Stimulated activated CD8-positive, alpha-beta memory T cell treated with anti-CD3 and anti-CD28 coated beads, Interleukin-7, amount 100 ng/mL, for 48 hours (primary cell): ENCODE results near the gene DNAJB12.
"Not testable (repeated sequence)": the region's sequence is repeated elsewhere in the genome, so short reads cannot be mapped to it uniquely, and the experiment has no call there.

Experiments used
- DNase-seq, 2 donors: peaks; one replicate each; pipeline ENCODE4 v3.0.0-alpha.2; 2020; ENCODE audit warnings: low read depth in 1 of 2; ENCODE audit errors: extremely low read depth in 1 of 2

Gene DNAJB12

DNA sequence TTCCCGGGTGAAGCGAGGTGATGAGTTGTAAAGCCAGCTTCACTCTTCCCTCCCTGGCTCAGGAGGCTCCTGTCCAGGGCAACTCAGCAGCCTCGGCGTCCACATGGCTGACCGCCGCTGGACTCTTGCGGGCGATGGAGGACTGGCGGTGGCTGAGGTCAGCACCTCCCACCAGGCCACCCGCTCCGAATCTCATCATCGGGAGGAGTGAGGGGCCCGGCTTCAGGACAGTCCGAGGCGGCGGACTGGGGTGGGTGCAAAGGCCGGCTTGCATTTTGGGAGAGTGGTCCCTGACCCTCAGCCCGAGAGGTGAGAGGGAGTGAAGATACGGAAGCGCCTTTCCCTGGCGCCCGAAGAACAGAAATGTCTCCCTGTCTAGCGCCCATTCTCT is 759 bp downstream of the DNAJB12 start:
- DNase-seq, result no peak

DNA sequence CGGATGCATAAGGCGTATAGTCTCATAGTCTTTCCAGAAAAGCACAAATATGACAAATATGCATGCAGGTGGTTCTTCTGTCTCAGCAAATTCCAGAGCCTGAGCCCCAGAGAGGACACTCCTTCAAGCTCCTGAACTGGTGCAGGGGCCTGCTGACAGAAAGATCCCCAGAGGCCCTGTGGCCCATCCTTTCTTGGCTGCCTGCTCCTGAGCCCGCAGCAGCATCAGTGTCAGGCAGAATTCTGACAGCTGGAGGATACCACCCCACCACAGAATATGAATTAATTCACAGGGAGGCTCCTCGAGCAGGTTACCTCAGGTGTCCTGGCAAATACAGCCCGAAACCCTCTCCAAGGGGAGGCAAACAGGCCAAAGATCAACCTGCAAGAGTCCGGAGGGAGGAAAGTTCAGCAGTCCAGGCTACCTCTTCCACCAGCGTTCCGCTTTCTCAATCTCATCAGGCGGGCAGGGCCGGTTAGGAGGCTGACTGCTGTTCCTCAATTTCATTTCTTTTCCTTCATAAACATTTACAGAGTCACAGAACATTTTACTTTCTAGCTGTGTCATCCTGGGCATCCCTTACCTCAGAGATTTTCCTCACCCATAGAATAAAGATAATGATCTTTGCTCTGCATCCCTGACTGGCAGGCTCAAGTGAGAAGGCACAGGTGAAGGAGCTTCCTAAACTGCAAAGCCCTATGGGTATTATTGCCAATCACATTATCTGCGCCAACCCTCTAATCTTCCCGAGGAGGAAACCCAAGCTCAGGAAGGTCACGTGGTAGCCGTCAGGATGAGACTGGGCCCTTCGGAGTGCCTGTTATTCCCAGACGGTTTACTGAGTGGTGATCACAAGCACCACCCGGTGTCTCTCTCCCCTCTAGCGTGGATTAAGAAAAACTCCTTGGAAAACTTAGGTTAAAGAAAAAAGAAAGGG is 1.4 kb downstream of the DNAJB12 start:
- DNase-seq, result no peak

DNA sequence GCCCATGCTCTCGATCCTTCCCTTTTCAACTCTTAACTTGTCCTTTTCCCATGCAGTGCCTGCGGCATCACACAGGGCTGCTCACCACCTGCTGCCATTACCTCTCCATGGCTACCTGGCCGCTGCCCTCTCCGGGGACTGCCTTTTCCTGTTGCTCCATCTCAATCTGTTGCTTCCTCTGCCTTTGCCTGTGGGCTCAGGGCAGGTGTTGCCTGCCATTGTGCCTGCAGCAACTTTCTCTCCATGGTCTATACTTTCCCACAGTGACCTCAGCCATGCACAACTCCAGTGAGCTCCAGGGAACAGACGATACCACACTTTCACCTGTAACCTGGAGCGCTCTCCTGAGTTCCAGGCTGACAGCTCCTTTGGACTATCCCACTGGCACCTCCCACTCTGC is 3.2 kb downstream of the DNAJB12 start:
- no peak for DNase-seq

DNA sequence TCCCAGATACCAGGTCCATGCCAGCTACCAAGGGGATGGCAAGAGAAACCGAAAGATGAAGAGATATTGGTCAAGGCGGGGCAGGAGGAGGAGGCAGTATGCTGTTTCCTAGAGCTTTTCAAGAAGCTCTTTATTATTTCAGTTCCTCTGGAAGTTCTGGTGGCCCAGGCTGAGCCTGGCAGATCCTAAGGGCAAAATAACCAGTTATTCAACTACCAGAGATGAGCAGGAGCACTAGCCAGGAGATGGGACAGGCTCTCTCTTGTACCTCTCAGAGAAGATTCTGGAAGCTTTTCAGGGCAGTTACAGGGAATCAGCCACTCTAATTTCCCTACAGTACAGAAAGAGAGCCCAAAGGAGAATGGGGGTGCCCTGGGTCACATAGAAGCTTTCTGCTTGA is 5.3 kb downstream of the DNAJB12 start:
- no peak for DNase-seq

DNA sequence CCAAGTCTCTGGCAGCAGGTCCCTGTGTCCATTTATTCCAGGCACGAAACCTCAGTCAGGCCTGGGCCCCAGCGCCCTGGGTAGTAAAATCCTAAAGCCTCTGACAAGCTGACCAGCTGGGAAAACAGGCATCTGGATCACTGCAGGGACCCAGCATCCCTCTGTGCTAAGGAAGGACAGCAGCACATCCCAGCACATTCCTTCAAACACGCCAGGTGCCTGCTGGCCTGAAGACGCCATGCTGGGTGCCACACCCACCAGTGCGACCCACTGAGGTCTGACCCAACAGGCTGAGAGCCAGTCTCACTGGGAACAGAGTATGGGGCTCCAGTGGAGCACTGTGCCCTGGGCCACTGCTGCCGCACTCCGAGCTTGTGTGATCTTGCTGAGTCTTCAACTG is 6.4 kb downstream of the DNAJB12 start:
- DNase-seq, result no peak

DNA sequence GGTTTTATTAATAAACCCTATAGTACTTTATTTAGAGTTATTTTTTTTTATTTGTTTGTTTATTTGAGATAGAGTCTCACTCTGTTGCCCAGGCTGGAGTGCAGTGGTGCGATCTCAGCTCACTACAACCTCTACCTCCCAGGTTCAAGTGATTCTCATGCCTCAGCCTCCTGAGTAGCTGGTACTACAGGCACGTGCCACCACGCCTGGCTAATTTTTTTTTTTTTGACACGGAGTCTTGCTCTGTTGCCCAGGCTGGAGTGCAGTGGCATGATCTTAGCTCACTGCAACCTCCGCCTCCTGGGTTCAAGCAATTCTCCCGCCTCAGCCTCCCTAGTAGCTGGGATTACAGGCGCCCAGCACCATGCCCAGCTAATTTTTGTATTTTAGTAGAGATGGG is 8.6 kb downstream of the DNAJB12 start:
- not testable (repeated sequence) for DNase-seq

DNA sequence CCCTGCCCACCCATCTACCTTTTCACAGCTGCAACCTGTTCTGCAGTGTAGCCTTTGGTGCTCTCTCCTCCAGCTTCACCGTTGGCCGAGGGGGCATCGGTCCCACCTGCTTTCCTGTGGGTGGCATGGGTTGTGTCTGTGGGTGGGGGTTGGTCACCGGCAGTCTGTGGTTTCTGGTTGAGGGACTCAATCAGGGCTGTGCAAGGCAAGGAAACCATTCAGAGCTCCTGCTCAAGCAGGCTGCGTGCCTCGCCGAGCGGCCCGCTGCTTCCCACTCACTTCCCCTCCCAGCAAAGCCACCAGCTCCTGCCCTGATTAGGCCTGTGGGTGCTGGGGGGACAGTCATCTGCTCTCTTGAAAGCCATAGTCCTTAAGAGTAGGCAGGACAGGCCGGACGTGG is 9.8 kb downstream of the DNAJB12 start:
- DNase-seq, result no peak

DNA sequence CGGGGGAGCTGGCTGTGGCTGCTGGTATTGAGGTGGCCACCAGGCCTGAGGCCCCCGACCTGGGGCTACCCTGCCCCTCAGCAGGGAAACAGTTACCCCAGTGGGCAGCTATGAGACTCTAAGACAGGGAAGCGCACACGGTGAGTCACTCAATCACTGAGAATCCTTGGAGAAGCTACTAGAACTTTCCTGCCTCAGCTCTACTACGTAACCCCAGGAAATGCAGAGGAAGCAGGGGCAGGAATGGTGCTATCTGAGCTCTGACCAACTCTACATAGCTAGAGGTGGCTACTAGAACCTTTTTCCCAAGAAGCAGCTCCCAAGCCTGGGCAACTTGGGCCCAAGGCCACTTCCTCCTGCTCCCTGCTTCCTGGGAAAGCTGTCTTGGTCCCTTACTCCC is 11.8 kb downstream of the DNAJB12 start:
- DNase-seq, result no peak

DNA sequence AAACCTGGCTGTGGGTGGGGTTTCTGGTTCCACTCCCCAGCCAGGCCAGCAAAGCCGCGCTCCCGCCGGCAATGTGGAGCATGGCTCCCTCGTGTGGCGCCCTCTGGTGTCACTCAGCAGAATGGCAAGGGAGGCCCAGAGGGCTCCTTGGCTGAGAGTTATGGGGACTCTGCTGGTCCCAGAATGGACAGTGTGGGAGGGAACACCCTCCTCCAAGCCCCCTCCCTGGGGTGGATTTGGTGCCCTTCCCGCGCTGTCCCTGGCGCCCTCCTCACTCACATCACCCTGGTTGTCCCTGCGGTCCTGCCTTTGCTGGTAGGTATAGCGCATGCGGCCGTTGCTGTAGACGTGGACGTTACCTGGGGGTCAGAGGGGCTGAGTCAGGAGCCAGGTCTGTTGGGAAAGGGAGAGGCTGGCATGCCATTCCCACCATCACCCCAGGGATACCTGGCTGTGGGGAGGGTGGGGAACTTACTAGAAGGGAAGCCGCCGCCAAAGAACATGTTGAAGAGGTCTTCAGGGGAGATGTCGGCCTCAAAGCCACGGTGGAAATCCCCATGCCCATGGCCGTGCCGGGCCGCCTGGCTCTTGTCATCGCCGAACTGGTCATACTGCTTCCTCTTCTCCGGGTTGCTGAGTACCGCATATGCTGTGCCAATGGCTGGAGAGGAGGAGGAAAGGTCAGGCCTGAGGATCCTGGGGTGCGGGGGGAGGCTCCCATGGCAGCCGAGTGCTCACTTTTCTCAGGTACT is 14.0 kb downstream of the DNAJB12 start:
- DNase-seq, result no peak

DNA sequence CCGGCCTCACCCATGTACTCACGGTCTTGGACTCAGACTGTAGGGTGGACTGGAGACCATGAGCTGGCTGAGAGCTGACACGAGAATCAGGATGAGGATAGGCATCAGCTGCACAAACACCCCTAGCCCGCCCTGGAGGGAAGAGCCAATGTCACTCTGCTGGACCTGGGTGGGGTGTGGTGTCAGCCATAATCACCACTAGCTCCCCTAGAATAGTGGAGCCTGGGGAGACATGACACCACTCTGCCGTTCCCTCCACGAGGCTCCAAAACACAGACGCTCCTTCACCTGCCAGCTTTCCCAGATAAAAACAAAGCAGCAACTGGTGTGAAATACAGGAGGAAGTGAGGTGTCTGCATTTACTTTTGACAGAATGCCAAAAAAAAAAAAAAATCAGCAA is 16.5 kb downstream of the DNAJB12 start:
- no peak for DNase-seq

DNA sequence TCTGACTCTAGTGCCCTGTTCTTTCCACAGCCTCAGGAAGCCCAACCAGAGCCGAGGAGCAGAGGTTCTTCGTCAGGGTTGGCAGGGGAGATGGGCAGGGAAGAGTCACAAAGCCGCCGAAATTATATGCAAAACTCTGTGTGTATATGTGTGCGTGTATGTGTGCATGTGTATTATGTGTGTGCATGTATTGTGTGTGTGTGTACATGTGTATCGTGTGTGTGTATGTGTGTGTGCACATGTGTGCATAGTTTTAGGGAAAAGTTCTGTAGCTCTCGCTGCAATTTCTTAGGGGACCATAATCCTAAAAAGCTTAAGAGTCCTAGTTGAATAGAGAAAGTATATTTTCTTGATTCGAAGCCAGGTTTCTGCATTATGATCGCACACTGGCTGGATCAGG is 17.0 kb downstream of the DNAJB12 start:
- DNase-seq, result no peak

DNA sequence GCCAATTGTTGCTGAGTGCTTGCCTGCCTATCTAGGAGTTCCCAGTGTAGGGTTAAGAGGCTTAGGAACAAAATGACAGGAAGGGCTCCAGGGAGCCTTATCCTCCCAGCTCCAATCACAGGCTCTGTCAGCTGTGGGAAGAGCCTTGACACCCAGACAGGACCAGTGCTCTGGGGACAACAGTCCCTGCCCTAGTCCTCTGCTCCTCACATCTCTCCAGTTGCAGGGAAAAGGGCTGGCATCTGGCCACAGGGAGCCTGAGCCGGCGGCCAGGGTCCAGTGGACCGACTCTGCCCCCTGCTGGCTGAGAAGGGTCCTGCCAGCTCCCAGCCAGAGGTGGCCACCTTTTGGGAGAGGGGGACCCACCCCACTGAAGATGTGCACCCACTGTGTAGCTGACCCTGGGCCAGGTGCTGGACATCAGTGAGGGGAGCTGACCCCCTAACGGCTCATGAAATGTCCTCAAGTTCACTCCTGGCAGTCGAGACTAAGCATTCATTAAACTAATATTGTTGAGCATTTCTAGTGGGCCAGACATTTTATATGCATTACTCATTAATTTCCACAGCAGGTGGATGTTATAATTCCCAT is 17.6 kb downstream of the DNAJB12 start:
- no peak for DNase-seq

DNA sequence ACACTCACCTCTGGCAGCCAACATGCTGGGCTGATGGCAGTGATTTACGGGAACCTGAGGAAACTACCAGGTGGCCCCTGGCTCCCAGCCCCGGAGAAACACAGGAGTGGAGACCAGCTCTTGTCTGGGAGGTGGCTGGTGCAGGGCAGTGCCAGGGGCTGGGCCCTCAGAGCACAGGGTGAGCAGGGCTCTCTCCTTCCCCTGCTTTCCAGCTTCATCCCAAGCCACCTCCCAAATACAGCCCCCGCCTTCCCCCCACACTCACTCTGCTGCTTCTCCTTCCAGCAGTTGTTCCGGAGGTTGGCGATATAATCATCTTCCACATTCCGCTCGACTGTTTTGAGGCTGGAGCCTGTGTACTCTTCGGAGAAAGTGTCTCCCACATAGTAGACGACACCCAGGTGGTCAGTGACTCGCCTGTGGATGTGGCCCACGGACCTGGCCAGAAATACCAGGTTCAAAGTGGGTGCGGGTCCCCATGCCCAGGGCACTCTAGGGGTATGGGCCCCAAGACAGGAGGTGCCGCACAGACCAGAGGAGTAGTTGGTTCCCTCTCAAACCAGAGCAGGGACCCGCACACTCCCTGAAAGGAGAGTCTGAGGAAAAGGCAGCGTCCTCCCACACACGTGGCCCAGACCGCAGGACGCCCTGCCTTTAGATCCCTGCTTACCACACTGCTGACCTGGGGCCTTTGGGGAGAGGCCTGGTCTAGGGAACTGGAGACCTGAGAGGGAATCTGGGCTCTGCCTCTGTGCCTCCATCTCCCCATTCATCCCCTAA is 18.3 kb downstream of the DNAJB12 start:
- no peak for DNase-seq

DNA sequence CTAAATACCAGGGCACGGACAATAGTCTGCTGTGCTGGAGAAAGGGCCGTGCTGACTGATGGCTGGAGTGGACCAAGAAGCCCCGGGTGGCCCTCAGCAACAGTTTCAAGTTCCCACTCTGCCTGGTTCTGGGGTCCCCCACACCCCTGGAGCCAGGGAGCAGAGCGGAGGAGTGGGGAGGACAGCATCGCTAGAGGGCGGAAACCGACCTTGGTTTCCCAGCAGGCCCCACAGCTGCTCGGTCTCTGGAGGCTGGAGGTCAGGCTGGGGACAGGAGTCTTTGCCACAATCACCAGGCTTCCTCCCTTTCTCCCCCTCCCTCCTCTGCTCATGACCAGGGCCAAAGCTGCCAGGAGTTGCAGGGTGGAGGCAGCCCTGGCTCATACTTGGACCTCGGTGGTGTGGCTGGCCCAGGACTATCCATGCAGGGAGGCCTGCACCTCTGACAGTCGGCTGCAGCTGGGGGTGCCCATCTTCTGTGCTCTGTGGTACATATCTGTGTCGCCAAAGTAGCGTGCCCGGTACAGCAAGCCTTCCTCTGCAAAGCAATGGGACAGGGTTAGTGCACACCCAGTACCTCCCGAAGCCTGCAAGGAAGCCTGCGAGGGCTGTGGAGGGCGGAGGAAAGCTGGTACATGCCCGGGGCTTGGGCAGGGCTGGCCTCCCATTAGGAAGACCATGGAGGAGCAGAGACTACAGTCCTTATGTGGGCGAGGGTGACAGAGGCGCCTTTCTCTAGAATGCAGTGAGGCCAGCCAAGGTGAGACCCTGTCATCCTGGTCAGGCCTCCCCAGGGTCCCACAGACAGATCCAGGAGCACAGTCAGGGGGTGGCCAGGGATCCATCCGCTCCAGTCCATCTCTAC is 19.1 kb downstream of the DNAJB12 start:
- no peak for DNase-seq

DNA sequence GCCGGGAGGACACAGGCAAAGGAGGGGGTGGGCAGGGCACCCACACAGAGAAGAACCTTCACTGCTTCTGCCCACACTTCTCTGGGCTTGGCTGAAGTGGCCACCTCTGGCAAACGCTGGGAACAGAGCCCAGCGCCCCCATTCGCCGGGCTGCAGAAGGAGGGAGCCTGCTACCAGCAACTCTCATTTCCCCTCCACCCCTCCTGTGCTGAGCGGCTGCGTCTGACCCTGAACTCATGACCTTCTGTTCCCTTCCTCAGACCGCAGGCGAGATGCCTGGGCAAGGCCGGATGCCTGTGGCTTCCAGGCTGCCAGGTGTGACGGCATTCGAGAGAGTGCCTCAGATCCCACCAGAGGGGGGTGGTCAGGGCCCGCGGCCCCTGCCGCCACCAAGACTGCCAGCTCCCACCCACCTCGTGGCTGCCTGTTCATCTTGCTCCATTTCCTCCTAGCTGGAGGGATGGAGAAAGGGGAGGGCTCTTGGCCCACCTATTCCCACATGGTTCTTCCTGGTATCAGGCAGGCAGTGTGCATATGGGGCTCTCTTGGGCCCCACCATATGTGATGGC is 19.8 kb downstream of the DNAJB12 start:
- DNase-seq, result peak; percentile 82 to 96

DNA sequence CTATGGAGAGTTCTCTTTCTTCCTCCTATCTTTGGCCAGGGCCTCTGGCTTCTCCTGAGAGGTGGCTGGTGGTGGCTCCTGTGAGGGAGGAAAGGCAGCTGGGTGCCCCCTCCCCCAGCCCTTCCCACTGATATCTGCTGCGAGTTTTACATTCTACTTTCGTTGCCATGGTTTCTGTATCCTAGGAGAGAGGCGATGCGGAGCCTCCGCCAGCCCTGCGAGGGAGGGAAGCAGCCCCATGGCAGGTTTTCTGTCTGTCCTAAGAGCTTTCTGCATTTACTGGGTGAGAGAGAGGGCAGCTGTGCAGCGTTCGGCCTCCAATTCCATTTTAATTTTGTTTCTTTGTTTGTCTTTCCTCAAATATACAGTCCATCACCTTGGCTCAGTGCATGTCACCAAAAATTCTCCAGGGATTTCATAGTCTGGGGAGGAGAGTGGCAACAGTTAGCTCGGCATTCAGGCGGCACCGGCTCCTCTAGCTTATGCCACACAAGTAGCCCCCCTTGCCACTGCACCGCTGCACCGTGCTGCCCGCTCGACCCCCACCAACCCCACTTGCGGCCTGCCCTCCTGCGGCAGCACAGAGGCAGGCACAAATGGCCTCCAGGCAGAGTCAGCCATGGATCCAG is 20.4 kb downstream of the DNAJB12 start:
- DNase-seq, result no peak

DNA sequence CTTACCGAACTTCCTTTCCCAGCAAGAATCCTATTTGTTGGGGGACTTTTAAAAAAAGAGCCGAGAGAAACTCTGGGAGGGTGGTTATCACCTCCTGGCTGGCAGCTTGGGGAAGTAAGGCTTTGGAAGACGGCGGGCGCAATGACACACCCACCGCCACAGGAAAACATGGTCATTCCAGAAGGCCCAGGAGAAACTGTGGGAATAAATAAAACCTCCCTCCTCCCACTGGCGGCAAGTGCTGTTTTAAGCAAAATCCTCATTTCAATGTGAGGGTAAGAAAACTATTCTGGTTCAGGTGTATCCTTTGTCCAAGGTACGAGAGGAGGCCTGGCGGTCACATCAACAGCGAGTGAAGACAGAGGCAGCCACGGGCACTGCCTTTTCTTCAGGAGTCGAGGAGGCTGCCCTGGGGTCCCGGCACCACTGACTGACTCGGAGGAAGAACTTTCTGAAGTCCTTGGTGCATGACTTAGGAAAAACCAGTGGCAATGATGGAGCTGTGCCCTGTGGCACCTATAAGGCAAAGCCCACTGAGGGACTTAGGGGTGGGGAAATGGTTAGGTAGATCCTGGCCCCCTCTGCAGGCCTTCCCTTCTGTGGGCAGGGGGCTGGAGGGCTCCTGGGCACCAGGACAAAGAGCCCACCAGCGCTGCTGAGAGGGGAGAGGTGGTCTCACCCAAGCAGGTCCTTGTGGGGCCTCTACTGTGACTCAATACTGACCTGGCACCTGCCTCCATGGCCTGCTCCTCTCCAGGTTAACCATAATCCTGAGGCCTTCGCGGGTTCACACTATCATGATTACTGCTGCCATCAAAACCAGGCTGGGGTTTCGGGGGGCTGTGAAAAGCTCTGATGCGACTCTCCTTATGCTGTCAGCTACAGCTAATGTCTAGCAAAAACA is 21.4 kb downstream of the DNAJB12 start:
- DNase-seq, result peak in 1 of 2 donors; percentile 75

DNA sequence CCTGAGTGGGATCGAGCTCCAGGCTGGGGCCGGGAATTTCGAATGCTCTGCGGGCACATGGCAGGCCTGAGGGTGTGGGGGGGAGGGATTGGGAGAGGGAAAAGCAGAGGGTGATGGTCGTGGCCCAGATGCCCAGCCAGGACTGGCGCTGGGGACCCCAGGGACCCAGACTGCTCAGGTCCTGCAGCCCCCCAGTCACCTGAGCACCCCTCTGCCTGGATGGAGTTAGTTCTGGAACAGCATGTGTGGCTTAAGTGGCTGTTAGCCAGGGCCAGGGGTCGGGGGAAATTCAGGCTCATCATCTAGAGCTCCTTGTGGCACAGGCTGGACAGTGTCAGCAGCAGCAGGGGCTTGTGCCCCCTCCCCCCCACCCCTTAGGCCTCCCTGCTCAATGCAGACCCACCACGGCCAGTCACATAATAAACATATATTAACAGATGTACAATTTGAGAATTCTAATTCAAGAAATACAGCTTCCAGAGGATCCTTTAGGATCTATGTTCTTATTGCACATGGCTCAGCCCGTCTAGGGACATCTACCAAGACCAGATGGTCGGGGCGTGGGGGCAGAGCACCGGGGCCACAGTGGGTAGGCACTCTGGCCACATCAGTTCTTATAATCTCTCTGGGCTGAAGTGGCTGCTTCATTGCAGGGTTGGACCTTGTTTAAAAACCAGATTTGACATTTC is 22.2 kb downstream of the DNAJB12 start:
- no peak for DNase-seq
